ENCODE results near the gene USP34.
"Not testable (repeated sequence)": the region's sequence is repeated elsewhere in the genome, so short reads cannot be mapped to it uniquely, and the experiment has no call there.

USP34 gene

GRCh38 chr2:61411109-61411508, 59.8 kb downstream of the USP34 start:
- 88% methylated on average over 5 of the region's 5 CpGs for WGBS, 2 experiments
- Histone ChIP-seq H3K27me3 (ENCODE audit: control insufficient read depth, insufficient read depth, low read length, poor library complexity, severe bottlenecking) (no peaks in the 10 kb centered on the region), H3K4me3 (ENCODE audit: insufficient read depth, low read depth, low read length) (no peak overlapping the region), H3K4me1 (ENCODE audit: control insufficient read depth, insufficient read depth, low read length) (no peaks in the 10 kb centered on the region), H3K27ac (ENCODE audit: insufficient read depth, low read depth, low read length, poor library complexity, severe bottlenecking) (no peak overlapping the region), H3K9me3 (ENCODE audit: control insufficient read depth, low read length) (no peaks in the 10 kb centered on the region), H3K36me3 (ENCODE audit: control insufficient read depth, insufficient read depth, low read length) (no peaks in the 10 kb centered on the region)

- Histone ChIP-seq H3K36me3 (ENCODE audit: control insufficient read depth, insufficient read depth, low read length) (peaks cover 6% of the 10 kb centered on the region), H3K27ac (ENCODE audit: insufficient read depth, low read depth, low read length, poor library complexity, severe bottlenecking) (no peak overlapping the region), H3K4me1 (ENCODE audit: control insufficient read depth, insufficient read depth, low read length) (no peaks in the 10 kb centered on the region), H3K9me3 (ENCODE audit: control insufficient read depth, low read length) (no peaks in the 10 kb centered on the region), H3K27me3 (ENCODE audit: control insufficient read depth, insufficient read depth, low read length, poor library complexity, severe bottlenecking) (no peaks in the 10 kb centered on the region), H3K4me3 (ENCODE audit: insufficient read depth, low read depth, low read length) (no peak overlapping the region)
- WGBS, 2 experiments = 94 to 95% methylated on average over 3 of the region's 3 CpGs
Observed at GRCh38 chr2:61410185-61410584, 60.7 kb downstream of the USP34 start.

DNA sequence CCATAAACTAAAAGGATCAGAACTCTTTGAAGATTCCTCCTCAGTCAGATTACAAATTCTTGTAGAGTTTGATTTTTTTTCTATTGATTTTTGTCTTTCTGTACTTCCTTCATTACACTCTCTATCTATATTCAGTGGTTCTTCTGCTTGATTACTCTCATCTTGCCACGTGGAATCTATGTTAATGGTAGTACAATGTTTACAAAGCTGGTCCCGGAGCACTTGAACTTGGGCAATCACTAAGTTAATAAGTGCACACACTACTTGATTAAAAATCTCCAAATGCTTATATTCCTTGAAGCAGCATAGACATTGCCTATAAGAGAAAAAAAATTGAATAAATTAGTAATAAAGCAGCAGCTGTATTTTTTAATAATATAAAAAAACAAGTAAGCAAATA, 65.1 kb downstream of the USP34 start:
- no peak overlapping the region for H3K27ac ChIP-seq (ENCODE audit: insufficient read depth, low read depth, low read length, poor library complexity, severe bottlenecking)
- H3K36me3 ChIP-seq (ENCODE audit: control insufficient read depth, insufficient read depth, low read length) = peaks cover 6% of the 10 kb centered on the region
- no peaks in the 10 kb centered on the region for H3K9me3 ChIP-seq (ENCODE audit: control insufficient read depth, low read length)
- 100% methylated on average over 2 of the region's 2 CpGs; no CpG with 5 or more reads in 1 of the 2 experiments for WGBS, 2 experiments
- H3K4me1 ChIP-seq (ENCODE audit: control insufficient read depth, insufficient read depth, low read length) = no peaks in the 10 kb centered on the region
- no peak overlapping the region for H3K4me3 ChIP-seq (ENCODE audit: insufficient read depth, low read depth, low read length)
- H3K27me3 ChIP-seq (ENCODE audit: control insufficient read depth, insufficient read depth, low read length, poor library complexity, severe bottlenecking) = no peaks in the 10 kb centered on the region

- H3K27ac ChIP-seq (ENCODE audit: insufficient read depth, low read depth, low read length, poor library complexity, severe bottlenecking) = no peak overlapping the region
- 88 to 89% methylated on average over 1 of the region's 1 CpG for WGBS, 2 experiments
- H3K4me1 ChIP-seq (ENCODE audit: control insufficient read depth, insufficient read depth, low read length) = no peaks in the 10 kb centered on the region
- H3K36me3 ChIP-seq (ENCODE audit: control insufficient read depth, insufficient read depth, low read length) = peaks cover 9% of the 10 kb centered on the region
- no peak overlapping the region for H3K4me3 ChIP-seq (ENCODE audit: insufficient read depth, low read depth, low read length)
- no peaks in the 10 kb centered on the region for H3K9me3 ChIP-seq (ENCODE audit: control insufficient read depth, low read length)
- no peaks in the 10 kb centered on the region for H3K27me3 ChIP-seq (ENCODE audit: control insufficient read depth, insufficient read depth, low read length, poor library complexity, severe bottlenecking)
Observed at GRCh38 chr2:61404438-61404837, 66.4 kb downstream of the USP34 start.

GRCh38 chr2:61398413-61398812, 72.5 kb downstream of the USP34 start:
- peaks cover 2% of the 10 kb centered on the region for H3K36me3 ChIP-seq (ENCODE audit: control insufficient read depth, insufficient read depth, low read length)
- no peaks in the 10 kb centered on the region for H3K4me1 ChIP-seq (ENCODE audit: control insufficient read depth, insufficient read depth, low read length)
- H3K27me3 ChIP-seq (ENCODE audit: control insufficient read depth, insufficient read depth, low read length, poor library complexity, severe bottlenecking) = no peaks in the 10 kb centered on the region
- no peak overlapping the region for H3K4me3 ChIP-seq (ENCODE audit: insufficient read depth, low read depth, low read length)
- no peaks in the 10 kb centered on the region for H3K9me3 ChIP-seq (ENCODE audit: control insufficient read depth, low read length)
- no peak overlapping the region for H3K27ac ChIP-seq (ENCODE audit: insufficient read depth, low read depth, low read length, poor library complexity, severe bottlenecking)
- WGBS, 2 experiments = 92 to 95% methylated on average over 12 of the region's 12 CpGs

DNA sequence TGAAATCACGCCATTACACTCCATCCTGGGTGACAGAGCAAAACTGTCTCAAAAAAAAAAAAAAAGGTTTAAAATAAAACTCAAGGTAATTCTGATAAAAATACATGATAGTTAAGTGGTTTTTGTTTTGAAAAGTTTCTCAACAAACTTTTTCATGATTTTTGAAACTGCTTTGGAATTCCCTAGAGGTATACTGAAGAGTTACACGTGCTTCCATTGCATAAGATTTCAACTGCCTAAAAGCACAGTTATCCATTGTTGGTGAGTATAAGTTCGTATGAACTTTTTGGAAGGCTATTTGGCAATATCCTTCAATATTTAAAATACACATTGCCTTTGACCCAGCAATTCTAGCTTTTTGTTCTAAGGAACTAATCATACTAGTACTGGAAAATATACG, 74.9 kb downstream of the USP34 start:
- no peak overlapping the region for H3K4me3 ChIP-seq (ENCODE audit: insufficient read depth, low read depth, low read length)
- H3K4me1 ChIP-seq (ENCODE audit: control insufficient read depth, insufficient read depth, low read length) = no peaks in the 10 kb centered on the region
- H3K9me3 ChIP-seq (ENCODE audit: control insufficient read depth, low read length) = no peaks in the 10 kb centered on the region
- 98 to 100% methylated on average over 3 to 4 of the region's 4 CpGs for WGBS, 2 experiments
- H3K27ac ChIP-seq (ENCODE audit: insufficient read depth, low read depth, low read length, poor library complexity, severe bottlenecking) = no peak overlapping the region
- peaks cover 2% of the 10 kb centered on the region for H3K36me3 ChIP-seq (ENCODE audit: control insufficient read depth, insufficient read depth, low read length)
- H3K27me3 ChIP-seq (ENCODE audit: control insufficient read depth, insufficient read depth, low read length, poor library complexity, severe bottlenecking) = no peaks in the 10 kb centered on the region

DNA sequence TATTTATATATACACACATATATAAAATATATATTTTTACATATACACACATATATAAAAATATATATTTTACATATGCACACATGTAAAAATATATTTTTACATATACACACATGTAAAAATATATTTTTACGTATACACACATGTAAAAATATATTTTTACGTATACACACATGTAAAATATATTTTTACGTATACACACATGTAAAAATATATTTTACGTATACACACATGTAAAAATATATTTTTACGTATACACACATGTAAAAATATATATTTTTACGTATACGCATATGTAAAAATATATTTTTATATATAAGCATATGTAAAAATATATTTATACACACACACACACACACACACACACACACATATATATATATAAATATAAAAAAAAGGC, 83.3 kb downstream of the USP34 start:
- not testable (repeated sequence) for H3K27ac ChIP-seq (ENCODE audit: insufficient read depth, low read depth, low read length, poor library complexity, severe bottlenecking); H3K9me3 ChIP-seq (ENCODE audit: control insufficient read depth, low read length); H3K4me3 ChIP-seq (ENCODE audit: insufficient read depth, low read depth, low read length); H3K4me1 ChIP-seq (ENCODE audit: control insufficient read depth, insufficient read depth, low read length); H3K36me3 ChIP-seq (ENCODE audit: control insufficient read depth, insufficient read depth, low read length); H3K27me3 ChIP-seq (ENCODE audit: control insufficient read depth, insufficient read depth, low read length, poor library complexity, severe bottlenecking)
- 100% methylated on average over 1 of the region's 7 CpGs; no CpG with 5 or more reads in 1 of the 2 experiments for WGBS, 2 experiments

DNA sequence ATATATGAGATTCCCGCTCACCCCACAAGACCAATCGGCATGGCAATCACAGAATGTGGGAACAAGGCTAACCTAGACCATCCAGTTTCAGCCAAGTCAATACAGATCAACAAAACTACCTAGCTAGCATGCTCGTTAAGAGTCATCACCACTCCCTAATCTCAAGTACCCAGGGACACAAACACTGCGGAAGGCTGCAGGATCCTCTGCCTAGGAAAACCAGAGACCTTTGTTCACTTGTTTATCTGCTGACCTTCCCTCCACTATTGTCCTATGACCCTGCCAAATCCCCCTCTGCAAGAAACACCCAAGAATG, 90.0 kb downstream of the USP34 start:
- H3K4me1 ChIP-seq (ENCODE audit: control insufficient read depth, insufficient read depth, low read length); H3K27ac ChIP-seq (ENCODE audit: insufficient read depth, low read depth, low read length, poor library complexity, severe bottlenecking); H3K36me3 ChIP-seq (ENCODE audit: control insufficient read depth, insufficient read depth, low read length); H3K9me3 ChIP-seq (ENCODE audit: control insufficient read depth, low read length); H3K27me3 ChIP-seq (ENCODE audit: control insufficient read depth, insufficient read depth, low read length, poor library complexity, severe bottlenecking); H3K4me3 ChIP-seq (ENCODE audit: insufficient read depth, low read depth, low read length): not testable (repeated sequence)
- 89 to 90% methylated on average over 3 to 4 of the region's 4 CpGs for whole genome bisulfite sequencing, 2 experiments

DNA sequence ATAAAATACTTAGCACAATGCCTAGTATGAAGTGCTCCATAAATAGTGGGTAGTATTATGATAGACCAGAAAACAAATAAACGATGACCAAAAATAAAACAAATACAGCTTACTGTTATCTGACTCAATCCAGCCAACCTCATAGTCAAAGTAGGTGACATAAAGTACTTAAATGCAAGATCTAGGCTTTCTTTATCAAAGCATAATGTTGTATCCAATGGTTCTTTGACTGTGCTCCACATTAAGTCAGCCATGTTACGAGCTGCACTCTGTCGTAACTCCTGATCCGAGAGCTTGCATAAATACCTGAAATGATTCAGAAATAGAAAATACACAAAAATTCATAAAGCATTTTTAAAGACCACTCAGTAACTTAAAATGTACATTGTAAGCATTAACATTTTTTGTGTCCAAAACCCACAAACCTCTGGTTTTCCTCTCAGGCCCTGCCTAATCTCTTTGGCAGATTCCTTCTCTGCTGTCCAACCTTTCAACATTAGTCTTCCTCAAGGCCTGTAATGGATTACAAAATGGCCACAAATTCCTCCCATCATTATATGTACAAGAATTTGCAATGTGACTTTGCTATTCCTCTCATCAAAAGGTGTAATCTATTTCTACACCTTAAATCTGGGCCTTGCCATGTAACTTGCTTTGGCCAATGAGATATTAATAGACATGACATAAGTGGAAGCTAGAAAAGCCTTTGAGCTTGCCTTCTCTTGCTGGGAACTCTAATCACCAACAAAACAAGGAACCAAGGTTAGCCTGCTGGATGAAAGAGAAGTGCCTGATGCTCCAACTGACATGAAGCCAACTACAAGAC, 90.6 kb downstream of the USP34 start:
- H3K27me3 ChIP-seq (ENCODE audit: control insufficient read depth, insufficient read depth, low read length, poor library complexity, severe bottlenecking) = no peaks in the 10 kb centered on the region
- WGBS, 2 experiments = 96 to 99% methylated on average over 4 of the region's 4 CpGs
- H3K27ac ChIP-seq (ENCODE audit: insufficient read depth, low read depth, low read length, poor library complexity, severe bottlenecking) = no peak overlapping the region
- no peak overlapping the region for H3K4me3 ChIP-seq (ENCODE audit: insufficient read depth, low read depth, low read length)
- H3K4me1 ChIP-seq (ENCODE audit: control insufficient read depth, insufficient read depth, low read length) = no peaks in the 10 kb centered on the region
- no peaks in the 10 kb centered on the region for H3K9me3 ChIP-seq (ENCODE audit: control insufficient read depth, low read length)
- peaks cover 6% of the 10 kb centered on the region for H3K36me3 ChIP-seq (ENCODE audit: control insufficient read depth, insufficient read depth, low read length)

GRCh38 chr2:61379521-61379920, 91.4 kb downstream of the USP34 start:
- no peak overlapping the region for H3K4me3 ChIP-seq (ENCODE audit: insufficient read depth, low read depth, low read length)
- no peaks in the 10 kb centered on the region for H3K27me3 ChIP-seq (ENCODE audit: control insufficient read depth, insufficient read depth, low read length, poor library complexity, severe bottlenecking)
- H3K36me3 ChIP-seq (ENCODE audit: control insufficient read depth, insufficient read depth, low read length) = peaks cover 8% of the 10 kb centered on the region
- WGBS, 2 experiments = 88 to 100% methylated on average over 1 to 2 of the region's 2 CpGs
- no peak overlapping the region for H3K27ac ChIP-seq (ENCODE audit: insufficient read depth, low read depth, low read length, poor library complexity, severe bottlenecking)
- H3K4me1 ChIP-seq (ENCODE audit: control insufficient read depth, insufficient read depth, low read length) = no peaks in the 10 kb centered on the region
- H3K9me3 ChIP-seq (ENCODE audit: control insufficient read depth, low read length) = no peaks in the 10 kb centered on the region

- 55 to 98% methylated on average over 2 to 5 of the region's 5 CpGs for WGBS, 2 experiments
- Histone ChIP-seq H3K27ac (ENCODE audit: insufficient read depth, low read depth, low read length, poor library complexity, severe bottlenecking) (no peak overlapping the region), H3K4me3 (ENCODE audit: insufficient read depth, low read depth, low read length) (no peak overlapping the region), H3K4me1 (ENCODE audit: control insufficient read depth, insufficient read depth, low read length) (no peaks in the 10 kb centered on the region), H3K9me3 (ENCODE audit: control insufficient read depth, low read length) (no peaks in the 10 kb centered on the region), H3K27me3 (ENCODE audit: control insufficient read depth, insufficient read depth, low read length, poor library complexity, severe bottlenecking) (no peaks in the 10 kb centered on the region), H3K36me3 (ENCODE audit: control insufficient read depth, insufficient read depth, low read length) (peaks cover 14% of the 10 kb centered on the region)
Observed at GRCh38 chr2:61378281-61378680, 92.6 kb downstream of the USP34 start.
